Non-pigmented ciliary epithelial cell (primary cell): ENCODE measurements around the gene CCDC192.

ENCODE experiments used
- DNase-seq: peaks from one replicate; pipeline ENCODE4 v3.0.0-alpha.2; 2010; ENCODE audit warnings: low read depth

Gene CCDC192

DNA sequence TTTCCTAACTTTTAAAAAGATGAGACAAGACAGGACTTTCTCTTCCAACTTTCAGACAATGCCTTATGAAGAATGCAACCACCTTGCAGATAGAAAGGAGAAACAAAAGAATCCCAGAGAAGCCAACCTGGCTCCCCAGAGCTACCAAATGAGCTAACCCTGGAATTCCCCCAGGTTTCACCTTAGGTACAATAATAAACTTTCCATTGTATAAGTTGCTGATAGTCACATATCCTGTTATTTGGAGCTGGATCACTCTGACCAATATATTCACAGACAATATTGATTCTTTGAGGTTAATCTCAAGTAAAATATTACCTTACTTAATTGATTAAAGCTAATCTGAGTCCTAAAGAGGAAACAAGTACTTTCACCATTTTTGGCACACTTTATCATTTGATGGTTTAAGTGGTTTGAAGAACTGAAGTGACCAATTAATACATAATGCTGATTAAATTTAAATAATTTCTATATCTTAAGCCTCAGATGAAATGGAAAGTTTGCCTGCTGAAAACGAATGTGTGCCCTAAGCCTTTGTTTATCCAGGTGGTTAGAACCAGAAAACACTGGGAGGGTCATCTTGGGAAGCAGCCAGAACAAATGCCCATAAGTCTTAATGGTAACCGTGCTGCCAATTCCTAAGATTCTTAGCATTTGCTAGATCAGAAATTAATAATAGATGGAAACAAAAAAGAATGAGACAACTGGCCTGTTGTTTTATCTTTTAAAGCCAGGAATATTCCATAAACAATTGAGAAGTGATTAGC, 220.8 kb downstream of the CCDC192 start:
- DNase-seq, result no peak

DNA sequence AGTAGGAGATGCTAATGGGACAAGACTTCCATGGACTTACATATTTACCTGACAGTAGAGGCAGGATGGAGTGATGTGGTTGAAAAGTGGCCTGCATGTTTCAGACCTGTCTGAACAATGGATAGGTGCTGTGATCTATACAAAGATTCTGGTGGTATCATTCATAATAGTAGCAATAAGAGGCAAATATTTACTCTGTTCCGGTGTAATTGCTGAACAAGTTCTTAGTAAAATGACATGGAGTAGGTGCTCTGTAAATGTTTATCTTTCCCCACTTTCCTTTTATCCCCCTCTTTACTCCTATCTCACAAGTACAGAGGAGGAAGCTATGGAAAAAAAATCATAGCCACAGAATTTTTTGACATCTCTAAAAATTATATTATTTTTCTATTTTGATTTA, 221.4 kb downstream of the CCDC192 start:
- no peak for DNase-seq

- no peak for DNase-seq
These were observed 222.7 kb downstream of the CCDC192 start for GRCh38 chr5:127925916-127926315.

GRCh38 chr5:127926974-127927373, 223.8 kb downstream of the CCDC192 start:
- no peak for DNase-seq

DNA sequence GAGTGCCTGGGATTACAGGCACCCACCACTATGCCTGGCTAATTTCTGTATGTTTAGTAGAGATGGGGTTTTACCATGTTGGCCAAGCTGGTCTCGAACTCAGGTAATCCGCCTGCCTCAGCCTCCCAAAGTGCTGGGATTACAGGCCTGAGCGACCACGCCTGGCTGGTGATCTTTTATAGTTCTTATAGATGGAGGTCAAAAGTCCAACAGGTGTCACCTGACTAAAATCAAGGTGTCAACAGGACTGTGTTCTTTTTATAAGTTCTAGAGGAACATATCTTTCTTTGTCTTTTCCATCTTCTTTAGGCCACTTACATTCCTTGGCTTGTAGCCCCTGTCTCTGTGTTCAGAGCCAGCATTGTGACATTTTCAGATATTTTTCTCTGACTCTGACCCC, 224.9 kb downstream of the CCDC192 start:
- no peak for DNase-seq

- no peak for DNase-seq
These were observed 227.1 kb downstream of the CCDC192 start for GRCh38 chr5:127930311-127930710.

- no peak for DNase-seq
These were observed 228.2 kb downstream of the CCDC192 start for GRCh38 chr5:127931396-127931795.

- no peak for DNase-seq
These were observed 230.2 kb downstream of the CCDC192 start for GRCh38 chr5:127933348-127933747.

DNA sequence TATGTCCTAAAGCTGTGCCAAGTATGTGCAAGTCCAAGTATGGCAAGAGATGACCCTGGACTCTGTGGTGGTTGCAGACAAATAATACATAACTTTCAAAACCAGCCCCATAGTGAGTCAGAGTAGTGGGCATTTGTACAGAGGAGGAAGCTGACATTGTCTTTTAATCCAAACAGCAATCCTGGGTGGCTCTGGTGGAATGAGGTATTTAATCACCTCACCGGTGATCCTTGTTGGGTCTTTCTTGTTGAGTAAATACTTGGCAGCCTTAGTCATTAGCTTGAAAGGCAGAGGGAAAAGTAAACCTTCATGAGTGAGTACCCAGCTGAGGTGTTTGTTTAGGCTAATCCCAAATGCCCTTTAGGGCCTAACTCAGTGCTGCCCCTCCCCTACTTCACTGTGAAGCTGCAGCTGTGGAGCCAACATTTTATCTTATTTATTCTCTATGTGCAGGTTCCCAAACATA, 231.6 kb downstream of the CCDC192 start:
- DNase-seq, result peak; percentile 59

DNA sequence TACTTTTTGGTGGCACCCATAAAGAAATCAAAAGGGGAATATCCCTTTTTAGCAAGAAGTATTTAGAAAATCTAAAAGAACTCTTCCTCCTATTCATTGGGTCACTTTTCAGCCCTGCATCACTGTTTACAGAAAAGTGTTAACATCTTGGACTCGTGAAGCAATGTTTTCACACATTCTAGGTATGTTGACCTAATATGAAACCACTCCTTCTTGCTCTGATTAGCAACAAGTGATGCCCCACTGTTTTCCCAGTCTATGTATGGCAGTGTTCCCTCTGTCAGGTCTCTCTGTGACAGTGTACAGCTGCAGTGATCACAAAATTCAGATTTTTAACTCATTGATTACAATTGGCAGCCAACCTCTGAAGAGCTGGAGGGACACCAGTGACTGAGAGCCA, 232.2 kb downstream of the CCDC192 start:
- no peak for DNase-seq

GRCh38 chr5:127936439-127936972, 233.3 kb downstream of the CCDC192 start:
- no peak for DNase-seq

DNA sequence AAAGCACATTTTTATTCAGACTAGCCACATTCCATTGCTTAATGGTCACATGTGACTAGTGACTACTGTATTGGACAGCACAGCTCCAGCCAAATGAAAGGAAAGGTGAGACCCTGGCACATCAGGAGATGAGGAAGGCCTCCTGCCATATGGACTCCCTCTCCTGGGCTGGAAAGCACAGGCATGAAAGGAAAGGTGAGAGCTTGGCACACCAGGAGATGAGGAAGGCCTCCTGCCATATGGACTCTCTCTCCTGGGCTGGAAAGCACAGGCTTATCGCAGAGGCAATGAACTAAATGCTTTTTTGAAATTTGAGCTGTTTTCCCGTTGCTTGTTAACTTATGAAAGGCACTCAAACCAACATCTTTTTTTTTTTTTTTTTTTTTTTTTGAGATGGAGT, 235.6 kb downstream of the CCDC192 start:
- no peak for DNase-seq

GRCh38 chr5:127940854-127941253, 237.7 kb downstream of the CCDC192 start:
- no peak for DNase-seq

DNA sequence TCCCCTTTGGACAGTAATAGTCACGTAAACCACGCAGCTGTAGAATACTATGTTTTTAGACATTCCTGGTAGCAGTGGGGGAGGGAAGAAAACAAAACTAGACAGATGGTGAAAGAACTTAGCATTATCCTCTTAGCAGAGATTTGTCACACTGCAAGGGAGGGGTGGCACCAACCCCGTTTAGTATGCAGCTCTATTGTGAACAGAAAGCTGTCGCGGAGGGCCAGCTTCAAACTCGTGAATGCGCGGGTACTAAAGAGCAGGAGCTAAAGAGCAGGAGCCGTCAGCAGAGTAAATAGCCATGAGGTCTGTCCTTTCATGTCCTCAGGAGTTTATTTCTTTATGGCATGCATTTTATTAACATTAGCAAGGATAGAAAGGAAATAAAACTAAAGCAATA, 238.5 kb downstream of the CCDC192 start:
- DNase-seq, result no peak

- no peak for DNase-seq
These were observed 239.3 kb downstream of the CCDC192 start for GRCh38 chr5:127942246-127943060.

- DNase-seq, result no peak
These were observed 239.8 kb downstream of the CCDC192 start for GRCh38 chr5:127943061-127943371.

- no peak for DNase-seq
These were observed 240.9 kb downstream of the CCDC192 start for GRCh38 chr5:127944125-127944524.

DNA sequence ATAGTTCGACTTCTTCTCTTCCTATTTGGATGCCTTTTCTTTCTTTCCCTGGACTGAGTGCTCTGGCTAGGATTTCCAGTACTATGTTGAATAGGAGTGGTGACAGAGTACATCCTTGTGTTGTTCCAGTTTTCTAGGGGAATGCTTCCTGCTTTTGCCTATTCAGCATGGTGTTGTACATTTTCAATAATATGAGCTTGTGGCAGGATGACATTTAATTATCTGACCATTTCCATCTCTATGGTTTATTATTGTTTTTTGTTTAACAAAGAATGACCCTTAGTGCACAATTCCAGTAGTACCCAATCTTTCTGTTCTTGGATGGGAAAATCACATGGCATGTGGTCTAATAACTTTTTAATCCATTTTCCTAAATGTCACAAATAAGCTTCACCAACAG, 244.8 kb downstream of the CCDC192 start:
- DNase-seq, result no peak

GRCh38 chr5:127950707-127951391, 247.7 kb downstream of the CCDC192 start:
- DNase-seq, result no peak

DNA sequence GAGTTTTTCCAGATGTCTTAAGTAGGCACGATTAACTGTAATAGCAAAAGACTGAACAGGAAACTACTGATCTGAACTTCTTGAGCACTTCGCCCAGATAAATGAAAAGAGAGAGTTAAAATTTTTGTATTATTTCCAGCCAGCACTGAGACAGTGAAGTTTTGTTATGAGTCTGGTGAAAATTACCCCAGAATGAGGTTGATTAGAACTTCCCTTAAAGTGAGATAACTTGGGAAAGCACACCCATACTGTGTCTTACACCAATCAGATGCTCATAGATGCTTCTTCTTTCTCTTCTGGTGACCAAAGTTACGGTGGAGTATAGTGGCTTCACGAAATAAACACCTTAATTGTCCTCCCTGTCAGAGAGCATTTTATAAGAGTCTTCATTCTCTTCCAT, 248.6 kb downstream of the CCDC192 start:
- no peak for DNase-seq

GRCh38 chr5:127957183-127957582, 254.0 kb downstream of the CCDC192 start:
- no peak for DNase-seq

DNA sequence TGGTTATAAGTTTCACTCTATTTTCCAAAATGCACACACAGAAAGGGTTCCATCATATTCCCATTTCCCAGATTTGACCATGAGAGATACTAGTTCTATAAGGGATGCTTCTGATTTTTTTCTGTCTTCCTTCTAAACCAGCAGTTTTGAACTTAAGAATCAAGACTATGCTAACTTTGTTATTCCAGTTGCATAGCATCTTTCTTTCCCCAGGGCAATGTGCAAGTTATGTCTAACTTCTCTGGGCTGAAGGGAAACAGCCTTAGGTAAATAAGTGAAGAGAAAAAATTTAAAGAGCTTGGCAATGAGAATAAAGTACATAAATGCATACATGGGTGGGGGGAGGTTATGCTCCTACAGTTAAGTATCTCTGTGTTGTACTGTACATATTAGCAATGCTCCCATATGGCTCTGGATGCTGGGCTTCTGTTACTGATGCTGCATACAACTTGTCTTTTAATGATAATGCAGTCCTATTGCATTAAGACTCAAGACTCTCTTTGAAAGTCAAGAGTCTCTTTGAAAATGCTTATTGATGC, 254.6 kb downstream of the CCDC192 start:
- DNase-seq, result no peak
